GM19035 (cell line): Measurements from ENCODE around the gene IL1R2.

Experiments
- ATAC-seq: cut with Tn5 transposase; IDR thresholded peaks from one replicate; pipeline ENCODE4 v1.9.1; 2021; ENCODE audit not compliant: unreplicated experiment

Gene IL1R2

GRCh38 chr2:102076512-102076911 lies 84.8 kb downstream of the IL1R2 start:
- ATAC-seq, result no peak
